WERI-Rb-1 (cell line): ENCODE results near the gene SPATS1.
"Not testable (repeated sequence)": the region's sequence is repeated elsewhere in the genome, so short reads cannot be mapped to it uniquely, and the experiment has no call there.

ENCODE experiments used
- DNase-seq: peaks from one replicate; pipeline ENCODE4 v3.0.0-alpha.2; 2020
- H3K27ac ChIP-seq: fragments of 250-450 bp; sonication (Bioruptor Pico); 2 replicates; pipeline ENCODE4 v1.5.1; 2020; ENCODE audit warnings: mild to moderate bottlenecking, moderate library complexity
- H3K27me3 ChIP-seq: fragments of 250-450 bp; sonication (Bioruptor Pico); 2 replicates; pipeline ENCODE4 v1.5.1; 2021; ENCODE audit warnings: mild to moderate bottlenecking, low read depth, moderate library complexity; ENCODE audit not compliant: insufficient read depth, severe bottlenecking
- H3K36me3 ChIP-seq: fragments of 250-450 bp; sonication (Bioruptor Pico); 2 replicates; pipeline ENCODE4 v1.5.1; 2020; ENCODE audit warnings: mild to moderate bottlenecking, moderate library complexity
- H3K4me3 ChIP-seq: 2 replicates; pipeline ENCODE4 v1.5.1; 2011; ENCODE audit warnings: low read depth, mild to moderate bottlenecking, control low read depth, low read length
- H3K9me3 ChIP-seq: fragments of 250-450 bp; sonication (Bioruptor Pico); 2 replicates; pipeline ENCODE4 v1.5.1; 2021; ENCODE audit warnings: mild to moderate bottlenecking, moderate library complexity; ENCODE audit not compliant: severe bottlenecking
- CTCF ChIP-seq: IDR thresholded peaks from 2 replicates; pipeline ENCODE4 v1.5.1; 2011; ENCODE audit warnings: low read depth, mild to moderate bottlenecking, control low read depth, inconsistent platforms, low read length

SPATS1 gene

GRCh38 chr6:44312901-44313788, 29.3 kb upstream of the SPATS1 start, which contains the start of gene AARS2:
TSS of gene AARS2 (minus strand) at chr6:44313347. CDS start at chr6:44313323, 24 bp downstream.
- peak; percentile 98 for DNase-seq
- TF ChIP-seq CTCF, result peak; percentile 100
- no peaks in the 10 kb centered on the region for H3K27me3 ChIP-seq
- H3K4me3 ChIP-seq, result peak within 1 kb of the TSS; percentile 75
- H3K27ac ChIP-seq, result peak within 1 kb of the TSS; percentile 89
- H3K9me3 ChIP-seq, result no peaks in the 10 kb centered on the region
- peaks cover 46% of the 10 kb centered on the region for H3K36me3 ChIP-seq

DNA sequence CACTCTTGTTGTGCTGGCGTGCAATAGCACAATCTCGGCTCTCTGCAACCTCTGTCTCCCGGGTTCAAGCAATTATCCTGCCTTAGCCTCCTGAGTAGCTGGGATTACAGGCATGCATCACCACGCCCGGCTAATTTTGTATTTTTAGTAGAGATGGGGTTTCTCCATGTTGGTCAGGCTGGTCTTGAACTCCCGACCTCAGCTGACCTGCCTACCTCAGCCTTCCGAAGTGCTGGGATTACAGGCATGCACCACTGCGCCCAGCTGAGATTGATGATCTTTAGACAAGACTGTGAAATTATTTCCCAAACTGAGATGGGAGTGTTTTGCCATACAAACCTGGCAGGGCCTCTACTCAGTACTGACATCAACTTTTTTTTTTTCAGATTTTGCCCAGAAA, 27.8 kb upstream of the SPATS1 start:
- DNase-seq, result peak; percentile 67
- H3K27ac ChIP-seq, H3K4me3 ChIP-seq, H3K27me3 ChIP-seq, H3K9me3 ChIP-seq: not testable (repeated sequence)
- H3K36me3 ChIP-seq, result peaks cover 31% of the 10 kb centered on the region

DNA sequence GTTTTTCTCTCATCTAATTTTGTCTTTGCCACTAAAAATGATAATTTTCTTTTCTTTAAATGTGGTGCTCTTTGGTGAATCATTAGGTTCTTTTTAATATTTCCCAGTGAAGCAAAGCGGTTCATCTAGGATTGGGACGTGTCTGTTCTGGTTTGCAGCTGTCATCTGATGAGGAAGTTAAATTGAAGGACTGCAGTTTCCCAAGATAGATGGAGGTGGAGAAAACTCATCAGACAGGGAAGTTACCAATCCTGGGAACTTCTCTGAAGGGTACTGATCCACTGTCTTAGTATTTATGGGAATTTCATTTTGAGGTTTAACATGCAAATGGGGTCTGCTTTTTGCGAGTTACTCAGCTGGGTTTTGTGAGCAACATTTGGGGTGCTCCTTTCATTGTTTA, 26.9 kb upstream of the SPATS1 start:
- no peak for DNase-seq
- H3K36me3 ChIP-seq, result peaks cover 22% of the 10 kb centered on the region
- no peaks in the 10 kb centered on the region for H3K9me3 ChIP-seq
- no peak overlapping the region for H3K27ac ChIP-seq
- no peaks in the 10 kb centered on the region for H3K27me3 ChIP-seq
- no peak for TF ChIP-seq CTCF
- H3K4me3 ChIP-seq, result no peak overlapping the region

DNA sequence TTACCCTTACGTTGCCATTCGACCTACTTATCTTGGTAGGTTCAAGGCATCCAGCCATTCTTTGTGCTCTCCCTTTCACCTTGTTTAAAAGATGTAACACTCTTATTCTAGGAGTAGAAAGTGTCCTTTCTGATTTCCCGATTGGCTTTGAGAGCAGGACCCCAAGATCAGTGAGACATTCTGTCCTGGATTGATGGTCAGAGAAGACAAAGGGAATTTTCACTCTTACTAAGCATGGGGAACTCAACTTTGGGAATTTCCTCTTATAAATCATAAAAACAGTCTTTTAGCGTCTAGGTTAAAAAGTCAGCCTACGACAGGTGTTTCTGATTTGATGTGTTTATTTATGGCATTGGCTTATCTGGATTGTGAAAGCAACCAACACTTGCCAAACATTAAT, 26.5 kb upstream of the SPATS1 start:
- no peak overlapping the region for H3K4me3 ChIP-seq
- no peak overlapping the region for H3K27ac ChIP-seq
- DNase-seq, result no peak
- peaks cover 18% of the 10 kb centered on the region for H3K36me3 ChIP-seq
- TF ChIP-seq CTCF, result no peak
- no peaks in the 10 kb centered on the region for H3K9me3 ChIP-seq
- no peaks in the 10 kb centered on the region for H3K27me3 ChIP-seq

- Histone ChIP-seq H3K36me3 (peaks cover 13% of the 10 kb centered on the region), H3K4me3 (no peak overlapping the region), H3K9me3 (no peaks in the 10 kb centered on the region), H3K27ac (no peak overlapping the region), H3K27me3 (no peaks in the 10 kb centered on the region)
- no peak for DNase-seq
- TF ChIP-seq CTCF, result no peak
Measured at GRCh38 chr6:44316481-44316880, 26.0 kb upstream of the SPATS1 start.

GRCh38 chr6:44317136-44317631, 25.3 kb upstream of the SPATS1 start:
- H3K27ac ChIP-seq, DNase-seq, H3K9me3 ChIP-seq, H3K27me3 ChIP-seq, H3K36me3 ChIP-seq, H3K4me3 ChIP-seq: not testable (repeated sequence)
